Large intestine (tissue), 3 donors: ENCODE results near the gene LSM12. TPM values are rescaled to one million over a fixed set of nuclear protein-coding genes. Genes with fewer than 3 reads are reported as not detected.

Experiments
- DNase-seq, 2 donors: peaks; one replicate each; pipeline versions ENCODE4 v3.0.0 to v3.0.0-alpha.2; 2013
- H3K27ac ChIP-seq: one replicate; pipeline ENCODE4 v1.5.1; 2013; ENCODE audit warnings: low read length
- H3K27me3 ChIP-seq: 2 replicates; pipeline ENCODE4 v1.6.1; 2013; ENCODE audit warnings: low read length; ENCODE audit not compliant: control insufficient read depth, insufficient read depth
- H3K36me3 ChIP-seq: 2 replicates; pipeline ENCODE4 v1.6.1; 2013; ENCODE audit warnings: low read length; ENCODE audit not compliant: control insufficient read depth, insufficient read depth
- H3K4me1 ChIP-seq: one replicate; pipeline ENCODE4 v1.6.1; 2013; ENCODE audit warnings: low read length; ENCODE audit not compliant: control insufficient read depth, insufficient read depth
- H3K4me3 ChIP-seq: one replicate; pipeline ENCODE4 v1.5.1; 2013; ENCODE audit warnings: low read length
- H3K9me3 ChIP-seq: one replicate; pipeline ENCODE4 v1.6.1; 2013; ENCODE audit warnings: mild to moderate bottlenecking, low read depth, low read length, moderate library complexity; ENCODE audit not compliant: control insufficient read depth
- WGBS: methylation state at CpG from one replicate; pipeline ENCODE4 v1.1.5; 2013; ENCODE audit warnings: low lambda C conversion rate; ENCODE audit not compliant: insufficient coverage; 5-methylcytosine and 5-hydroxymethylcytosine counted together
- polyA plus RNA-seq: library from polyadenylated mRNA; unstranded; fragments of 120-200 nt; gene quantifications from one replicate; pipeline ENCODE4 v1.2.1, GENCODE V29; 2013

Gene LSM12
- polyA plus RNA-seq, 1 donor: 31.5 TPM

GRCh38 chr17:44007346-44008204, 58.9 kb downstream of the LSM12 start:
- Histone ChIP-seq H3K4me1 (peaks cover 33% of the 10 kb centered on the region), H3K4me3 (peak overlapping the region; percentile 72), H3K9me3 (peaks cover 9% of the 10 kb centered on the region), H3K36me3 (peaks cover 40% of the 10 kb centered on the region), H3K27ac (peak overlapping the region; percentile 10), H3K27me3 (peaks cover 23% of the 10 kb centered on the region)
- no CpG with 5 or more reads among the region's 37 CpGs for WGBS
- DNase-seq: no peak

- H3K4me1 ChIP-seq: peaks cover 32% of the 10 kb centered on the region
- WGBS: no CpG with 5 or more reads among the region's 40 CpGs
- peak overlapping the region; percentile 88 for H3K27ac ChIP-seq
- peaks cover 9% of the 10 kb centered on the region for H3K9me3 ChIP-seq
- peaks cover 23% of the 10 kb centered on the region for H3K27me3 ChIP-seq
- peak overlapping the region; percentile 72 for H3K4me3 ChIP-seq
- DNase-seq: peak; percentile 97 to 98
- peaks cover 36% of the 10 kb centered on the region for H3K36me3 ChIP-seq
These were observed 59.7 kb downstream of the LSM12 start for GRCh38 chr17:44006598-44007345.

GRCh38 chr17:44006272-44006597, 60.2 kb downstream of the LSM12 start:
- Histone ChIP-seq H3K27me3 (peaks cover 23% of the 10 kb centered on the region), H3K4me1 (peaks cover 32% of the 10 kb centered on the region)
- no CpG with 5 or more reads among the region's 21 CpGs for WGBS

GRCh38 chr17:44005527-44006271, 60.8 kb downstream of the LSM12 start:
- Histone ChIP-seq H3K27me3 (peaks cover 23% of the 10 kb centered on the region), H3K27ac (peak overlapping the region; percentile 88), H3K4me3 (peak overlapping the region; percentile 72), H3K36me3 (peaks cover 28% of the 10 kb centered on the region), H3K9me3 (peaks cover 9% of the 10 kb centered on the region), H3K4me1 (peaks cover 37% of the 10 kb centered on the region)
- peak; percentile 23 to 61 for DNase-seq
- WGBS: no CpG with 5 or more reads among the region's 59 CpGs

More at GRCh38 chr17:44006272-44006597, 60.2 kb downstream of the LSM12 start:
- Histone ChIP-seq H3K9me3 (peaks cover 9% of the 10 kb centered on the region), H3K27ac (peak overlapping the region; percentile 88), H3K4me3 (peak overlapping the region; percentile 72), H3K36me3 (peaks cover 33% of the 10 kb centered on the region)
- peak in 1 of 2 donors; percentile 47 for DNase-seq

- Histone ChIP-seq H3K4me3 (peak overlapping the region; percentile 72), H3K4me1 (peaks cover 33% of the 10 kb centered on the region), H3K27me3 (peaks cover 23% of the 10 kb centered on the region), H3K36me3 (peaks cover 24% of the 10 kb centered on the region), H3K27ac (peak overlapping the region; percentile 88), H3K9me3 (peaks cover 9% of the 10 kb centered on the region)
- DNase-seq: peak; percentile 86 to 93
- WGBS: no CpG with 5 or more reads among the region's 71 CpGs
These were observed 61.5 kb downstream of the LSM12 start for GRCh38 chr17:44004761-44005526.

GRCh38 chr17:44004077-44004760, 62.3 kb downstream of the LSM12 start, which contains the start of gene NAGS:
Gene NAGS (plus strand): TSS chr17:44004622. CDS start chr17:44004664, 42 bp downstream.
- no CpG with 5 or more reads among the region's 25 CpGs for WGBS
- DNase-seq: peak; percentile 82 to 91
- Histone ChIP-seq H3K4me3 (peak within 1 kb of the TSS; percentile 72), H3K4me1 (peaks cover 33% of the 10 kb centered on the region), H3K36me3 (peaks cover 20% of the 10 kb centered on the region), H3K27me3 (peaks cover 23% of the 10 kb centered on the region), H3K27ac (peak within 1 kb of the TSS; percentile 88), H3K9me3 (peaks cover 9% of the 10 kb centered on the region)

GRCh38 chr17:44002141-44002848, 64.2 kb downstream of the LSM12 start:
- peaks cover 2% of the 10 kb centered on the region for H3K36me3 ChIP-seq
- H3K27me3 ChIP-seq: peaks cover 23% of the 10 kb centered on the region
- H3K9me3 ChIP-seq: peaks cover 9% of the 10 kb centered on the region
- no peak overlapping the region for H3K4me3 ChIP-seq
- no peak for DNase-seq
- H3K27ac ChIP-seq: peak overlapping the region; percentile 55
- H3K4me1 ChIP-seq: peaks cover 26% of the 10 kb centered on the region
- WGBS: no CpG with 5 or more reads among the region's 9 CpGs

GRCh38 chr17:44001461-44001920, 65.0 kb downstream of the LSM12 start:
- WGBS: no CpG with 5 or more reads among the region's 2 CpGs
- Histone ChIP-seq H3K9me3 (peaks cover 9% of the 10 kb centered on the region), H3K27me3 (peaks cover 23% of the 10 kb centered on the region), H3K27ac (peak overlapping the region; percentile 55), H3K36me3 (no peaks in the 10 kb centered on the region), H3K4me1 (peaks cover 23% of the 10 kb centered on the region), H3K4me3 (no peak overlapping the region)
- DNase-seq: peak; percentile 39 to 70
